Vein endothelial cell (primary cell): ENCODE measurements around the gene RGP1. TPM values are rescaled to one million over a fixed set of nuclear protein-coding genes. Genes with fewer than 3 reads are reported as not detected.

Experiments used
- small RNA-seq: library from RNA; depleted of rRNA; stranded (forward); fragments of <200 nt; gene quantifications from one replicate; pipeline ENCODE3, GENCODE V24; 2012
- total RNA-seq: library from RNA; depleted of rRNA; stranded (reverse); fragments of >200 nt; gene quantifications from 2 replicates; pipeline ENCODE4 v1.2.3, GENCODE V29; 2012

Gene RGP1, protein sequence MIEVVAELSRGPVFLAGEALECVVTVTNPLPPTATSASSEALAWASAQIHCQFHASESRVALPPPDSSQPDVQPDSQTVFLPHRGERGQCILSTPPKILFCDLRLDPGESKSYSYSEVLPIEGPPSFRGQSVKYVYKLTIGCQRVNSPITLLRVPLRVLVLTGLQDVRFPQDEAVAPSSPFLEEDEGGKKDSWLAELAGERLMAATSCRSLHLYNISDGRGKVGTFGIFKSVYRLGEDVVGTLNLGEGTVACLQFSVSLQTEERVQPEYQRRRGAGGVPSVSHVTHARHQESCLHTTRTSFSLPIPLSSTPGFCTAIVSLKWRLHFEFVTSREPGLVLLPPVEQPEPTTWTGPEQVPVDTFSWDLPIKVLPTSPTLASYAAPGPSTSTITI
- total RNA-seq, result 19.4 and 25.5 TPM in 2 replicates

DNA sequence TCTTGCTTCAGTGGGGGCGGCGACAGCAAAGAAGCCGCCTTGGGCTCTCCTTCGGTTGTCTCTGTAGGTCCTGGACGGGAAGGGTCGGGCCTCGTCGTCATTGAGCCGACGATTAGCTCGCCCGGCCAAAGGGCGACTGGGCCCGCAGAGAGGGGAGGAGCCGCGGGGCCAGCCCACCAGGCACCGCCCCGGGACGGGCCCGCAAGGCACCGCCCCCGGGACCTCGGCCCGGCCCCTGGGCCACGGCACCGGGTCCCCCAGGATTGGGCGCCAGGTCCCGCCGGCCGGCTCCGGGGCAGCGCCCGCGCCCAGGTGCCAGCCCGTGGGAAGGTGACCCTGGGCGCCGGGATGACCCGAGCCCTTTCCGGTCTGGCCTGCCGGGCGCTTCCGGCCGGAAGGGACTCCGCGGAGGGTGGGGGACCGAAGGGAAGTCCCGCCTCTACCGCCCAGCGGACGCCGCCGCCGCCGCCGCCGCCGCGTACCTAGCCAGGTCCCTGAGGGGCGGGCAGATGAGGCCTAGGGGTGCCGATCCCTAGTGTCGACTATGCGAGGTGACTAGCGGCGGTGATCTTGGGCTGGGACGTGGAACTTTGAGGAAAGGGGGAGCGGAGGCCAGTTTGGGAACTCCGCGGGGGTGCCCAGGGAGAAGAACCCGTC lies at the start of gene RGP1, which contains the start of gene GBA2:
Gene RGP1, plus strand, starts transcription at position 430 of the 657 bp plus-strand sequence. CDS start 469 bp downstream, outside the sequence.
Gene GBA2, minus strand, starts transcription at position 371 of the 657 bp plus-strand sequence. CDS start 524 bp downstream, outside the sequence.

DNA sequence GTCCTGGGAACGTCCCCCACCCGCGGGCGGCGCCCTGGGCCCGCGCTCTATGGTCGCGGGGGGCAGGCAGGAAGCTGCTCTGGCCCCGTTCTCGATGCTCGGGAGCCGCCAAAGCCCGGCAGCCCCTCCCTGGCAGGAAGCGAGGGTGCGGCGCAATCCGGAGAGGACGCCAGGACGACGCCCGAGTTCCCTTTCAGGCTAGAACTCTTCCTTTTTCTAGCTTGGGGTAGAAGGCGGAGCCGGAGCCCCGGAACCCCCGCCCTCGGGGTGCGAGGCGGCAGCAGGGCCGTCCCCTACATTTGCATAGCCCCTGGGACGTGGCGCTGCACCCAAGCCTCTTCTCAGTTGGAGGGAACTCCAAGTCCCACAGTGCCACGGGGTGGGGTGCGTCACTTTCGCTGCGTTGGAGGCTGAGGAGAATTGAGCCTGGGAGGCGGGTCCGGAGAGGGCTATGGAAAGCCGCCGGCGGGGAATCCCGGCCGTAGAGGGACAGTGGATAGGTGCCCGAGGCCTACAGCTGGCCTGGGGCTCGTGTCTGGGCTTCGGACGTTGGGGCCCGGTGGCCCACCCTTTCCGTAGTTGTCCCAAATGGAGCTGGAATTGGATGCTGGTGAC lies 16.8 kb upstream of the RGP1 start, which contains the start of the genes CREB3 and TLN1:
Gene CREB3, plus strand, starts transcription at position 482 of the 615 bp plus-strand sequence. Its CDS starts 107 bp downstream, at position 589.
Gene TLN1, minus strand, starts transcription at position 11 of the 615 bp plus-strand sequence. CDS start 6,501 bp downstream, outside the sequence.

DNA sequence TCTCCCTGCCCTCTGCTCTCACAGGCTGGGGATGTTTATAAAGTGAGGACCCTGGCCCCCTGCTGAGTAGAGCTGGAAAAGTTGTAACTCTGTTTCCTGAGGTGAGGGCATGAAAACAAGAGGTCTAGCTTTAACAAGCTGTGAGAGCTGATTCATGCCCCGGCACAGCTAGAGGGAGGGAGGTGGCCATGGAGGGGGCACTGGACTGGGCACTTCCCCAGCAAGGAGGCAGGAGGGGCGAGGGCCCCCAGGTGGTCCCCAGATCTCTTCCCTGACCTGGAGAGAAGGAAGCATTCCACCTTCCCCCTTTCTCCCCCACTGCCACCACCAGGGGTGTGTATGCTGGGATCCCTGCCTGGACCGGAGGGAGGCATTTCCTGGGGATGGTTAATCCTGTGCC lies 5.2 kb downstream of the RGP1 start, which contains the start of gene MSMP:
Gene MSMP, minus strand, starts transcription at position 13 of the 400 bp plus-strand sequence. CDS start 147 bp downstream, outside the sequence.

DNA sequence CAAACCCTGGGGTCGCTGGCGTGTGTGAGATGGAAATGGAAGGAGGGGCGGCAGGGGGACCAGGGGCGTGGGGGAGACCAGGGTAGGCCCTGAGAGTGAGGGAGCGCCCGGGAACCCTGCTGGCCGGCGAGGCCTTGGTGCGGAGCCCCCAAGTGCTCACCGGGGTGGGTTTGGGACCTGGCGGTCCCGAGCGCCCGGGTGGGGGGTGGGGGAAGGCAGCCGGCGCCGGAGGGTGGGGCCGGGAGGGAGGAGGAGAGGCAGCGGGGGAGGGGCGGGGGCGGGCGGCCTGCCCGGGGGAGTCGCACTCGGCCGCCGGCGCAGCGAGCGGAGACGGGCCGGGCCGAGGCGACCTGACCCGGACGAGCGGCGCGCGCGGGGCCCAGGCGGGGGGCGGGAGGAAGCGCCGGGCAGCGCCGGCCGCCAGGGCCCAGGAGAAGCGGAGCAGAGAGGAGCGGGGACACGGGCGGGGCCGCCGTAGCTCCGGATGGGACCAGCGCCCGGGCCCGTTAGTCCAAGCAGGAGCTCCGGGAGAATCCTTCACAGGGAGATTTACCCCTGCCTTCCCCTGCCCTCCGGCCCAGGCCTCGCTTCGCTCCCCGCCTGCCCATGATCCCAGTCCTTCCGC lies 42.3 kb downstream of the RGP1 start, which contains the start of gene NPR2:
Gene NPR2, plus strand, starts transcription at position 295 of the 625 bp plus-strand sequence. CDS start 818 bp downstream, outside the sequence.

Small RNA genes lying within 50 kb of the gene (small RNA-seq; reads per million reads assigned to genes)
- gene MIR6853, result 0.80 reads per million, percentile 50 among the genes with 10 or more reads in this experiment

Other genes starting within 250 kb of the RGP1 start
- gene TESK1, start 144.0 kb upstream of the RGP1 start, total RNA-seq, result 7.2 and 9.5 TPM in 2 replicates
- not detected in 2 replicates for gene CD72, start 130.9 kb upstream of the RGP1 start, total RNA-seq
- gene SIT1, start 98.4 kb upstream of the RGP1 start, total RNA-seq, result not detected in 2 replicates
- gene RMRP, start 91.3 kb upstream of the RGP1 start, total RNA-seq, result 49,879 and 52,393 TPM in 2 replicates
- 6.0 and 10.1 TPM in 2 replicates for gene CCDC107, start 91.0 kb upstream of the RGP1 start, total RNA-seq
- gene ARHGEF39, start 84.1 kb upstream of the RGP1 start, total RNA-seq, result 1.6 and 3.5 TPM in 2 replicates
- gene CA9, start 75.4 kb upstream of the RGP1 start, total RNA-seq, result 0.10 TPM in 1 of 2 replicates, not detected in the other
- gene TPM2, start 59.4 kb upstream of the RGP1 start, total RNA-seq, result 10.5 and 20.2 TPM in 2 replicates
- 294 and 296 TPM in 2 replicates for gene TLN1, start 17.1 kb upstream of the RGP1 start, total RNA-seq
- 51.3 and 60.4 TPM in 2 replicates for gene CREB3, start 16.6 kb upstream of the RGP1 start, total RNA-seq
- 133 and 134 TPM in 2 replicates for gene GBA2, start 59 bp upstream of the RGP1 start, total RNA-seq
- gene MSMP, start 5.0 kb downstream of the RGP1 start, total RNA-seq, result 22.4 and 50.3 TPM in 2 replicates
- 5.6 and 5.8 TPM in 2 replicates for gene NPR2, start 42.3 kb downstream of the RGP1 start, total RNA-seq
- gene SPAG8, start 63.0 kb downstream of the RGP1 start, total RNA-seq, result 0.10 TPM in 1 of 2 replicates, not detected in the other
- 6.2 and 10.0 TPM in 2 replicates for gene HINT2, start 65.8 kb downstream of the RGP1 start, total RNA-seq
- not detected in 2 replicates for gene FAM221B, start 79.4 kb downstream of the RGP1 start, total RNA-seq
- 0.19 and 0.98 TPM in 2 replicates for gene TMEM8B, start 79.9 kb downstream of the RGP1 start, total RNA-seq
- gene OR13J1, start 121.1 kb downstream of the RGP1 start, total RNA-seq, result not detected in 2 replicates
- gene HRCT1, start 156.9 kb downstream of the RGP1 start, total RNA-seq, result 1.8 and 4.6 TPM in 2 replicates
- gene SPAAR, start 160.2 kb downstream of the RGP1 start, total RNA-seq, result 2.0 and 4.5 TPM in 2 replicates
- gene OR2S2, start 208.9 kb downstream of the RGP1 start, total RNA-seq, result not detected in 2 replicates